ENCODE data around the gene UXT.
"Not testable (repeated sequence)": the region's sequence is repeated elsewhere in the genome, so short reads cannot be mapped to it uniquely, and the experiment has no call there.

Gene UXT

GRCh38 chrX:47614618-47615017, 44.4 kb downstream of the UXT start:
- no peak for DNase-seq (ENCODE audit: low spot score)

- no peak for DNase-seq (ENCODE audit: low spot score)
Measured at GRCh38 chrX:47613082-47613481, 45.9 kb downstream of the UXT start.

- no peak for DNase-seq (ENCODE audit: low spot score)
Measured at GRCh38 chrX:47612418-47612817, 46.6 kb downstream of the UXT start.

- DNase-seq (ENCODE audit: low spot score): no peak
Measured at GRCh38 chrX:47611926-47612325, 47.1 kb downstream of the UXT start.

- DNase-seq (ENCODE audit: low spot score): no peak
Measured at GRCh38 chrX:47611489-47611888, 47.5 kb downstream of the UXT start.

GRCh38 chrX:47610511-47610910, 48.5 kb downstream of the UXT start:
- DNase-seq (ENCODE audit: low spot score): no peak

- no peak for DNase-seq (ENCODE audit: low spot score)
Measured at GRCh38 chrX:47608130-47608810, 50.7 kb downstream of the UXT start.

GRCh38 chrX:47607091-47607490, 51.9 kb downstream of the UXT start:
- DNase-seq (ENCODE audit: low spot score): no peak

GRCh38 chrX:47605024-47605423, 54.0 kb downstream of the UXT start:
- DNase-seq (ENCODE audit: low spot score): peak; percentile 16

- not testable (repeated sequence) for DNase-seq (ENCODE audit: low spot score)
Measured at GRCh38 chrX:47603125-47603524, 55.9 kb downstream of the UXT start.
